ENCODE results near the gene NUDT22.

GRCh38 chr11:64254326-64254725 is 28.3 kb downstream of the NUDT22 start:
- no peak for TF ChIP-seq POLR2AphosphoS5 (IDR thresholded peaks at IDR 0.05; ENCODE audit: low read depth, low read length)
- TF ChIP-seq POLR2A (IDR thresholded peaks at IDR 0.05; ENCODE audit: low read depth, low read length) = no peak

All from GM12892 (cell line).